ENCODE measurements around the gene CMBL.

DNA sequence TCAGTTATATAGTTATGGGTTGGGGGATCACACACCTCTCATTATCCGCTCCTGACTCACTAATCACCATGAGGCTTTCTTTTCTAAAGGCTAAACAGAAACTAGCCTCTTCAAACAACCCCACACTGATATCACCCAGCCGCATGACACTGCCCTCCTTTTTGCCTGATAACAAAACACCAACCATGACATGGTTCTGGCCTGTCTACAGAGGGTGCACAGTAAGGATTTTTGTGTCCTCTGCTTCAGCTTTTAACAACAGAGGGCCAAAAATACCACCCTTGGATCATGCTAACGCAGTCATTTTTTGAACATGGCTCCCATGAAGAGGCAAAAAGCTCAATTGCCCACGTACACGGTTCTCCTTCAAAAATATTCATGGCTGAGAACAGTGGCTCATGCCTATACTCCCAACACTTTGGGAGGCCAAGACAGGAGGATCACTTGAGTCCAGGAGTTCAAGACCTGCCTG is 4.0 kb downstream of the CMBL start:
- no peak for TF ChIP-seq POLR2A (IDR thresholded peaks at IDR 0.05)
- TF ChIP-seq, protein P1, sequence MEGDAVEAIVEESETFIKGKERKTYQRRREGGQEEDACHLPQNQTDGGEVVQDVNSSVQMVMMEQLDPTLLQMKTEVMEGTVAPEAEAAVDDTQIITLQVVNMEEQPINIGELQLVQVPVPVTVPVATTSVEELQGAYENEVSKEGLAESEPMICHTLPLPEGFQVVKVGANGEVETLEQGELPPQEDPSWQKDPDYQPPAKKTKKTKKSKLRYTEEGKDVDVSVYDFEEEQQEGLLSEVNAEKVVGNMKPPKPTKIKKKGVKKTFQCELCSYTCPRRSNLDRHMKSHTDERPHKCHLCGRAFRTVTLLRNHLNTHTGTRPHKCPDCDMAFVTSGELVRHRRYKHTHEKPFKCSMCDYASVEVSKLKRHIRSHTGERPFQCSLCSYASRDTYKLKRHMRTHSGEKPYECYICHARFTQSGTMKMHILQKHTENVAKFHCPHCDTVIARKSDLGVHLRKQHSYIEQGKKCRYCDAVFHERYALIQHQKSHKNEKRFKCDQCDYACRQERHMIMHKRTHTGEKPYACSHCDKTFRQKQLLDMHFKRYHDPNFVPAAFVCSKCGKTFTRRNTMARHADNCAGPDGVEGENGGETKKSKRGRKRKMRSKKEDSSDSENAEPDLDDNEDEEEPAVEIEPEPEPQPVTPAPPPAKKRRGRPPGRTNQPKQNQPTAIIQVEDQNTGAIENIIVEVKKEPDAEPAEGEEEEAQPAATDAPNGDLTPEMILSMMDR (IDR thresholded peaks at IDR 0.05) = no peak
